ENCODE results near the gene HS6ST1.

The HS6ST1 gene

GRCh38 chr2:128312411-128312810 lies 6.3 kb downstream of the HS6ST1 start:
- Mint-ChIP-seq H3K9me3 (no peaks in the 10 kb centered on the region), H3K4me3 (no peak overlapping the region), H3K36me3 (ENCODE audit: low read depth) (peaks cover 6% of the 10 kb centered on the region), H3K27me3 (no peaks in the 10 kb centered on the region), H3K4me1 (peaks cover 47% of the 10 kb centered on the region), H3K27ac (no peak overlapping the region)
- no peak for ATAC-seq
- no peak for DNase-seq

- H3K4me3 Mint-ChIP-seq, result no peak overlapping the region
- H3K27me3 Mint-ChIP-seq, result no peaks in the 10 kb centered on the region
- H3K4me1 Mint-ChIP-seq, result peaks cover 45% of the 10 kb centered on the region
Measured at GRCh38 chr2:128311755-128312341, 6.8 kb downstream of the HS6ST1 start.

GRCh38 chr2:128311216-128311754 lies 7.4 kb downstream of the HS6ST1 start:
- ATAC-seq, result no peak
- no peaks in the 10 kb centered on the region for H3K9me3 Mint-ChIP-seq
- peaks cover 6% of the 10 kb centered on the region for H3K36me3 Mint-ChIP-seq (ENCODE audit: low read depth)
- H3K27ac Mint-ChIP-seq, result no peak overlapping the region
- H3K27me3 Mint-ChIP-seq, result no peaks in the 10 kb centered on the region
- H3K4me3 Mint-ChIP-seq, result no peak overlapping the region
- H3K4me1 Mint-ChIP-seq, result peaks cover 40% of the 10 kb centered on the region
- no peak for DNase-seq

More at GRCh38 chr2:128311755-128312341, 6.8 kb downstream of the HS6ST1 start:
- DNase-seq (no peak), ATAC-seq (no peak)
- Mint-ChIP-seq H3K36me3 (ENCODE audit: low read depth) (peaks cover 6% of the 10 kb centered on the region), H3K9me3 (no peaks in the 10 kb centered on the region), H3K27ac (no peak overlapping the region)

GRCh38 chr2:128310761-128311160 lies 7.9 kb downstream of the HS6ST1 start:
- no peaks in the 10 kb centered on the region for H3K27me3 Mint-ChIP-seq
- H3K4me3 Mint-ChIP-seq, result no peak overlapping the region
- H3K4me1 Mint-ChIP-seq, result peaks cover 39% of the 10 kb centered on the region
- no peaks in the 10 kb centered on the region for H3K9me3 Mint-ChIP-seq
- ATAC-seq, result no peak
- H3K27ac Mint-ChIP-seq, result no peak overlapping the region
- no peak for DNase-seq
- H3K36me3 Mint-ChIP-seq (ENCODE audit: low read depth), result peaks cover 6% of the 10 kb centered on the region

- H3K4me3 Mint-ChIP-seq, result no peak overlapping the region
- DNase-seq (no peak), ATAC-seq (no peak)
- peaks cover 35% of the 10 kb centered on the region for H3K4me1 Mint-ChIP-seq
- H3K36me3 Mint-ChIP-seq (ENCODE audit: low read depth), result peaks cover 5% of the 10 kb centered on the region
- H3K27ac Mint-ChIP-seq, result no peak overlapping the region
- H3K9me3 Mint-ChIP-seq, result no peaks in the 10 kb centered on the region
- no peaks in the 10 kb centered on the region for H3K27me3 Mint-ChIP-seq
Measured at GRCh38 chr2:128310094-128310716, 8.5 kb downstream of the HS6ST1 start.

- Mint-ChIP-seq H3K36me3 (ENCODE audit: low read depth) (peaks cover 3% of the 10 kb centered on the region), H3K27me3 (no peaks in the 10 kb centered on the region), H3K4me1 (peaks cover 29% of the 10 kb centered on the region), H3K9me3 (no peaks in the 10 kb centered on the region), H3K27ac (no peak overlapping the region), H3K4me3 (no peak overlapping the region)
- no peak for ATAC-seq
- no peak for DNase-seq
Measured at GRCh38 chr2:128309280-128310093, 9.2 kb downstream of the HS6ST1 start.

GRCh38 chr2:128308889-128309279 lies 9.8 kb downstream of the HS6ST1 start:
- Mint-ChIP-seq H3K4me1 (peaks cover 23% of the 10 kb centered on the region), H3K36me3 (ENCODE audit: low read depth) (peaks cover 3% of the 10 kb centered on the region), H3K27me3 (no peaks in the 10 kb centered on the region), H3K9me3 (no peaks in the 10 kb centered on the region), H3K27ac (no peak overlapping the region), H3K4me3 (no peak overlapping the region)
- ATAC-seq (no peak), DNase-seq (no peak)

- peaks cover 3% of the 10 kb centered on the region for H3K36me3 Mint-ChIP-seq (ENCODE audit: low read depth)
- H3K27me3 Mint-ChIP-seq, result no peaks in the 10 kb centered on the region
- H3K9me3 Mint-ChIP-seq, result no peaks in the 10 kb centered on the region
- H3K4me3 Mint-ChIP-seq, result no peak overlapping the region
- ATAC-seq (no peak), DNase-seq (no peak)
- H3K27ac Mint-ChIP-seq, result no peak overlapping the region
- H3K4me1 Mint-ChIP-seq, result peaks cover 17% of the 10 kb centered on the region
Measured at GRCh38 chr2:128308284-128308731, 10.4 kb downstream of the HS6ST1 start.

GRCh38 chr2:128307595-128307994 lies 11.1 kb downstream of the HS6ST1 start:
- Mint-ChIP-seq H3K4me1 (peaks cover 12% of the 10 kb centered on the region), H3K9me3 (no peaks in the 10 kb centered on the region), H3K4me3 (no peak overlapping the region), H3K36me3 (ENCODE audit: low read depth) (peaks cover 3% of the 10 kb centered on the region), H3K27ac (no peak overlapping the region), H3K27me3 (no peaks in the 10 kb centered on the region)
- DNase-seq (no peak), ATAC-seq (no peak)

GRCh38 chr2:128306931-128307460 lies 11.7 kb downstream of the HS6ST1 start:
- peaks cover 3% of the 10 kb centered on the region for H3K36me3 Mint-ChIP-seq (ENCODE audit: low read depth)

GRCh38 chr2:128306081-128306930 lies 12.4 kb downstream of the HS6ST1 start:
- no peaks in the 10 kb centered on the region for H3K9me3 Mint-ChIP-seq
- H3K36me3 Mint-ChIP-seq (ENCODE audit: low read depth), result peaks cover 3% of the 10 kb centered on the region
- no peak for DNase-seq
- H3K4me3 Mint-ChIP-seq, result no peak overlapping the region
- H3K27ac Mint-ChIP-seq, result no peak overlapping the region
- H3K27me3 Mint-ChIP-seq, result no peaks in the 10 kb centered on the region
- ATAC-seq, result no peak
- peaks cover 6% of the 10 kb centered on the region for H3K4me1 Mint-ChIP-seq

More at GRCh38 chr2:128306931-128307460, 11.7 kb downstream of the HS6ST1 start:
- H3K27me3 Mint-ChIP-seq, result no peaks in the 10 kb centered on the region
- no peak overlapping the region for H3K4me3 Mint-ChIP-seq
- no peak for ATAC-seq
- DNase-seq, result no peak
- H3K27ac Mint-ChIP-seq, result no peak overlapping the region
- H3K9me3 Mint-ChIP-seq, result no peaks in the 10 kb centered on the region
- peaks cover 7% of the 10 kb centered on the region for H3K4me1 Mint-ChIP-seq

- H3K9me3 Mint-ChIP-seq, result no peaks in the 10 kb centered on the region
- no peaks in the 10 kb centered on the region for H3K27me3 Mint-ChIP-seq
- H3K36me3 Mint-ChIP-seq (ENCODE audit: low read depth), result no peaks in the 10 kb centered on the region
- no peak overlapping the region for H3K27ac Mint-ChIP-seq
- no peak overlapping the region for H3K4me3 Mint-ChIP-seq
- no peaks in the 10 kb centered on the region for H3K4me1 Mint-ChIP-seq
- ATAC-seq (no peak), DNase-seq (no peak)
Measured at GRCh38 chr2:128305555-128306080, 13.1 kb downstream of the HS6ST1 start.

- H3K4me1 Mint-ChIP-seq, result no peaks in the 10 kb centered on the region
- DNase-seq (no peak), ATAC-seq (no peak)
- H3K27me3 Mint-ChIP-seq, result no peaks in the 10 kb centered on the region
- H3K9me3 Mint-ChIP-seq, result no peaks in the 10 kb centered on the region
- no peaks in the 10 kb centered on the region for H3K36me3 Mint-ChIP-seq (ENCODE audit: low read depth)
- H3K4me3 Mint-ChIP-seq, result no peak overlapping the region
- no peak overlapping the region for H3K27ac Mint-ChIP-seq
Measured at GRCh38 chr2:128304715-128305554, 13.7 kb downstream of the HS6ST1 start.
